Measurements from ENCODE around the gene SLC41A3. TPM values are rescaled to one million over a fixed set of nuclear protein-coding genes. Genes with fewer than 3 reads are reported as not detected.

The SLC41A3 gene
- total RNA-seq = 104 TPM

DNA sequence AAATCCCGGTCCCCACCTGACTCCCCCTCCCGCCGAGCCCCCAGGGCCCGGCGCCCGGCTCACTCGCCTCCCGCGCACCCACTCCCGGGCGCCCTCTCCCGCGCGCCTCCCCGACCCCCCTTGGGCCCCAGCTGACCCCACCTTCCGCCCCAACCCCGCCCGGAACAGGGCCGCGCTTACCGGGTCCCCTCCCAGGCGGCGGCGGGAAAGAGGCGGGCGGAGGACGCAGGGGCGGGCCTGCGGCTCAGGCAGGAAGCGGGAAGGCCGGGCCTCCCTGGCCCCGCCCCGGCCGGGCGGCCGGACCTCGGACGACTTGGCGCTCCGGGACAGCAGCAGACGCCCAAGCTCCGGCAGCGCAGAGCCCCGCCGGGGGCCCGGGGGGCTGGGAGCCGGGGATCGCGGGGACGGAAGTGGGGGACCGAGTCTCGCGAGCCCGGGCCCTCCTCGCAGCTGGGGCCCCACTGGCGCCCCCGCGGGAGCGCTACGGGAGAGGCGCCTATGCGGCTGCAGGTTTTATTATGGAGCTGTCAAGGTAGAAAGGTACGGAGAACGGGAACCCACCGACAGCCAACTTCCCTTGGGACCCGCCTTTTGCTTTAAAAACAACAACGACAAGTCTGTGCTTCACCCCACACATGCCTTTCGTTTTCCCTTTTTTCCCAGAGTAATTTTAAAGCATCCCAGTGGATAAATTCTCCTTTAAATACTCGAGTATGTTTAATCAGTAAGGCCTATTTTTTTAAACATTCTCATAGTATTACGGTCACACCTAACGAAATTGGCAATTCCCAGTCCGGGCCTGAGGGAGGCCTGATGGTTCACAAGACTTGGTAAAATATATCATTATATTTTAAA lies at the start of gene SLC41A3:
Gene SLC41A3, minus strand, starts transcription at position 212 of the 855 bp plus-strand sequence. CDS start 15,905 bp downstream, outside the sequence.
- DNase-seq (ENCODE audit: low read depth in 2 of 3, low spot score in 2 of 3) = peak; percentile 52 to 85 (median 83)

DNA sequence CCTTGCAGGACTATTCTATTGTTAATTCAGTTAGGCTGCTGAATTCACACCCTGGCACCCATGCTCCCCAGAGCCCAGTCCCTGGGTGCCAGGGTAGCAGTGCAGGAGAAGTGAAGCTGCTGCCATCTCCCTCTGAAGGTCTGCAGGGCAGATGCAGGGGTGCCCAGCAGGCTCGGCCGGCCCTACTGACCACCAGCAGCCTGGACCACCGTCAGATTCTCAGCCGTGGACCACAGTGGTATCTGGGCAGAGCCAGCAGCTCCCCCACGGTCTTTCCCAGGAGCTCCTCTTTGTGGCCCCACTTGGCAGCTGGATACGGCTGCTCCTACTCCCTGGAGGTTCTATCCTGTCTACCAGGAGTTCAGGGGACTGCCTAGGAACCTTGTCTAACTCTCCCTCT lies 49.7 kb upstream of the SLC41A3 start:
- DNase-seq (ENCODE audit: low read depth in 2 of 3, low spot score in 2 of 3) = no peak

DNA sequence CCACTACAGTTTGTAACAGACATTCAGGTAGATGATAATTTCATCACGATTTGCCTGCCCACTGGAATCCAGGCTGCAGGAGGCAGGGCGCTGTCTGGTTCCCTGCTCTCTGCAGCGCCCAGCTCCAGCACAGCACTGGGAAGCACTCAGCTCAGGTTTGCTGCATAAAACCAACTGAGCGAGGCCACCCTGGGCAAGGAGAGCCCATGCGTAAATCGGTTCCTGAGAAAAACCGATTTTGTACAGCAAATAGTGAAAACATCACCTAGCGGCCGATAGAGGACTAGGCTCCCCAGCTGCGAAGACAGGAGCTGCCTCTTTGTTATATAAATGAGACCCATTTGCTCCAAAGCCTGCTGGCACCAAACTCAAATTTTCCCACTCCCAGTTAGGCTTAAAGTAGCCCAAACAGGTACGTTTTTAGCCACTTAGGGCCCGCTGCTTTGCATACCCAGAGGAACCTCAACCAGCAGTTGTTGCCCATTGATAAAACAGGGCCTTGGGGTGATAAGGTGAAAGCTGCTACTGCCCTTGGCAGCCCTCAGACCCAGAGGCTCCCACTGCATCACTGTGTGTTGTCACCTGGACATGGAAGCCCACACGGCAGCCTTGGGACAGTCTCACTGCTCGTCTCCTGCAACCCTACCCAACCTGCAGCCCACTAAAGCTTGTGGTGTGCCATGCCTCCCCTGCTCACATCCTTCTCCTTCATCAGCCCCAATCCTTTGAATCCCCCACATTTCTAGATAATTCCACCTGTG lies 49.0 kb upstream of the SLC41A3 start:
- DNase-seq (ENCODE audit: low read depth in 2 of 3, low spot score in 2 of 3) = no peak

DNA sequence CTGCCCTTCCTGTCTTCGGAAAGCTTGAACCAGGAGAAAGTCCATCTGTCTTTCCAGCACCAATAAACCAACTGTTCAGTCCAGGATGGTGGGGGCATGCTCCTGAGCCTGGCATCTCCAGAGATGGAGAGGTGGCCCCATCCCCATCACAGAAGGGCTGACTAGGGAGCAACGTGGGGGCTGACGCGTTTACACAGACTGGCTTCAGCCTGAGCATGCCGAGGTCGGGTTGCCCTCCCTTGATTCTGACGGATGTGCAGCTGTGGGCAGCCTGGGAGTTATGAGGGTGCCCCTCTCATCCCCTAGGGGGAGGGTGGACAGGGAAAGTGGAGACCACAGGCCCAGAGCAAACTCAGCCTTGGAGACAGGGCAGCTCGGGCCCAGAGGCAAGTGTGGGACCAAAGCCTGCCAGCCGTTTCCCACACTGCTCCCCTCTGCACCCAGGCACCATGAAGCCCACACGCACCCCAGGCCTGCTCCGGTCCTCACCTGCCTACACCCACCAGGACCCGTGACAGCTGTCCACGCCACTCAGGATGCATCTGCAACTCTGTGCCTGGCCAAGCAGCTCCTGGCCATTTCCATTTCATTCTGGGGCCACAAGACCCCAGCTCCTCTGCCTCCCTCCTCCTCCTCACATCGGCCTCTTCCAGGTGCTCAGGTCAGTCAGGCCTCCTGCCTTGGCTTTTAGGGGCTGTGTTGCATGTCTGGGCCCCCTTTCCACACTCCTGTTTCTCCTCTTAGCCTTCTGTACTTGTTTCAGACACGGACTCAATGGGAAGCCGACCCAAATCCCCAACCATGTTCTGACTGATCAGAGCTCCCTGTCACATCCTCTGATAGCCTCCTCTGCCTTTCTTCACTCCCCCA lies 48.2 kb upstream of the SLC41A3 start:
- no peak for DNase-seq (ENCODE audit: low read depth in 2 of 3, low spot score in 2 of 3)

DNA sequence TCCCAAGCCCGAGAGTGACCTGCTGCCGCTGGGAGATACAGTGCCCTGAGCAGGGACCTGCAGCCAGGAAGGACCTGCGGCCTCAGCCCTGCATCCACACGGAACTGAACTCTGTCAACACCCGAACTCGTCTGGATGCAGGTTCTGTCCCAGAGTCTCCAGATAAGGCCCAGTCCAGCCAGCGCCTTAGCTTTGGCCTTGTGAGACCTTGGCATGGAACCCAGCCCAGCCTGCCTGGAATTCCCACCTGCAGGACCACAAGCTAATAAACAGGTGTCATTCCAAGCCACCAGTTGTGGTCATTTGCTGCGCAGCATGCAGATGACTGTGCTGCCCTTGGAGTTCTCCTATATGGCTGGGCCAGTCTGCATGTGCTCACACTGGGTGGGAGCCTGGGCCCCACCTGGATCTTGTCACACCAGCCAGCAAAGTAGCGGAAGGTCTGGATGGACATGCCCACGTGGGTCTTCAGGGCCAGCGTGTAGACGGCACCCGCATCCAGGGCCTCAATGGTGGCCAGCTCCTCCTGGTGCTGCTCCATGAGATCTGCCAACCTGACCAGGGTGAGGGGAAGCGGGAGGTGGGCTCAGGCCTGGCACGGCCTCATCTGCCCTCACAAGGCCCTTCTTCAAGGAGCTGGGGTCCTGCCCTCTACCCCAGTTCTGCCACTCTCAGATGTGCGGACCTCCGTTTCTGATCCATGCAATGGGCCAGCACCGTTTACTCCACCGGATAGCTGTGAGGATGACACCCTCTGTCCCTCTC lies 47.2 kb upstream of the SLC41A3 start:
- no peak for DNase-seq (ENCODE audit: low read depth in 2 of 3, low spot score in 2 of 3)

DNA sequence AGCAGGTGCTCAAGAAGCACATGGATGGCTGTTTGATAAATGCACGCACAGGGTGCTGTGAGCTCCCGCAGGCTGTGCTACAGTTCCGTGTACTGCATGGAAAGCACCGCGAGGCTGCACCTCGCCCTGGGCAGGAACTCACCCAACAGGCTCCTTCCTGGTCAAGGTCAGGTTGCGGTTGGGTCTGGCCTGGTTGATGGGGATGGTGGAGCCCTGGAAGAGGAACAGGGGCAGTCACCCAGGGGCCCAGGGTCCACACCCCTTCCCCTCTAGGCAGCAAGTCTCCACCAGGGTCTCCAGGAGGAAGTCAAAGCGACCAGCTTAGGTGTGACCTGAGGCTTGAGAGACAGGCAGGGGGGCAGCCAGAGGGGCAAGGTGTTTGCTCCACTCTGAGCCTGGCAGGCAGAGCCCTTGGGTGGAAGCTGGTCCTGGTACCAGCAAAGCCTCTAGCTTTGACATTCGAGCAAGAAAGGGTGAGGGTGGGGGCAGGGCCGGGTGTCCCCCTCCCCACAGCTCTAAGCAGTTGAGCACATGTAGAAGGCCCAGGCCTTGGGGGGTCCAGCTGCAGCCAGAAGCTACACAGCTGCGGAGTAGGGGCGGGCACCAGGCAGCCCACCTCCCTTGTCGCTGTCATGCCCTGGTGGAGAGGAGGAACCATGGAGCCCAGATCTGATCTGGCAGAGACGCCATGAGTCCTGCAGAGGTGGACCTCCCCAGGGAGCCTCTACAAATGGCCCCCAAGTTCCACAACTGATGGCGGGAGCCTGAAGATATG lies 46.3 kb upstream of the SLC41A3 start:
- no peak for DNase-seq (ENCODE audit: low read depth in 2 of 3, low spot score in 2 of 3)

DNA sequence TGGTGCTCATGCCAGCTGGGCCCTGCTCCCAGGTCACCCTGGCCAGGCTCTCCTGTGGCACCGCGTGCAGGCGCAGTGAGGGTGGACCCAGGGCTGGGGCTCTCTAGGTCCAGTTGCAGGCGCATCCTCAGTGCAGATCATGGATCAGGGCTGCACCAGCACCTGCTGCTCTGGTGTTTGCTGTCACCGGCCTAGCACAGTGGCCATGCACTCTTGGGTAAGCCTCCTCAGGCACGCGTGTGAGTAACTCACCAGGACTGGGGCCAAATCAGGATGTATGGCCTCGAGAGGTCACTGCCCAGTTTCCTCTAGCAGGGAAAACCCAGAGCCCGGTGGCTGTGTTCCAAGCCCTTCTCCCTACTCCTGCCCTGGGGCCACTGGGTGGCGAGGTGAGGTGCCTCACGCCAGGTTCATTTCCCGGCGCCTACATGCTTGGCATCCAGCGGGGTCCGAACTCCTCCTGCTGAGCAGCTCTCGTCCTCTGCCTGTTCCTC lies 45.5 kb upstream of the SLC41A3 start:
- no peak for DNase-seq (ENCODE audit: low read depth in 2 of 3, low spot score in 2 of 3)

DNA sequence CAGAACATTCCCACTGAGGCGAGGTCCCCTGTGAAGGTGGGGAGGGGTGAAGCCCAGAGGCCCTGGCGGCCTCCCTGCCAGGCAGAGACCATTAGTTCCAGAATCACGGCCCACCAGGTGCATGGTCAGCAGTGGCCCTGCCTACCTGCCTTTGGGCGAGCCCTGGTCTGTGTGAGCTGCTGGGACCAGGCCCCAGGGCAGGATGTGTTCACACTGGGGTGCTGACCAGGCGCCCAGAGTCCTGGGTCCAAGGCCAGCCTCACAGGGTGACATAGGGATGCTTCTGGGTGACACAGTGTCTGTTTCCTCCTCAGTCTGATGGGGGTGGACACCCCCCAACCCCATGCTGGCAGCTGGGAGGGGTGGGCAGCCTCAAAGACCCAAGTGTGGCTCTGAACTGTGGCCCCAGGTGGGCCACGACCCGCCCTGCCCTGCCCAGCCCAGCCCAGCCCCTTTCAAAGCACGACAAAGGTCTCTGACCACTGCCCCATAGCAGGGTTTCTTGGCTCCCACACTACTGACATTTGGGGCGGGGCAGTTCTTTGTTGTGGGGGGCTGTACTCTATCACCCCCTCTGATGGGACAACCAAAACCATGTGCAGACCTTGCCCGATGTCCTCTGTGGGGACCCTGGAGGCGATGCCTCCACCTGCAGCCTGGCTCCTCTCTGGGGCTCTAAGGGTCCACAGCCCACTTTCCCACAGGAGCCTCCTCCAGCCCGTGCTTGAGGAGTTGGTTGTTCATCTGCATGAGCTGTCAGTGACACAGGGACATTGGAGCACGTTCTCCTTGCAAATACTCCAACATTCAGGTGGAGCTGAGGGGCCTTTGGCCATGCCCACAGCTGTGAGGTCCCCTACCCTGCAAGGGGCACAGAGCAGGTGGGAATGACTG lies 44.8 kb upstream of the SLC41A3 start:
- DNase-seq (ENCODE audit: low read depth in 2 of 3, low spot score in 2 of 3) = no peak

DNA sequence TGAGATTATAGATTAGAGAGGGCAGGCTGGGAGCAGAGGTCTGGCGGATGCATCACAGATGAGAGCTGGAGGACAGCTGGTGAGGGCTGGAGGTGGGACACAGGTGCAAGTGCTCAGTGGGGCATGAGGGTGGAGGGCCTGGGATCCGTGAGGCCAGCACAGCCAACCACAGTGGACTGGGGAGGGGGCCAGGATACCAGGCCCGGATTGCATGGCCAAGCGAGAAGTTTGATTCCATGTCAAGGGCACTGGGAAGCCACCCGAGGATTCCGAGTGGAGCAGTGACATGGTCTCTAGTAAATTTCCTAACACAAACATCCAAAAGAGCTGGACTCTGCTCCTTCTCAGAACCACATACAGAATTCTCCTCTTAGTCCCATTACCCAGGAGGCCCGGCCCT lies 44.0 kb upstream of the SLC41A3 start:
- no peak for DNase-seq (ENCODE audit: low read depth in 2 of 3, low spot score in 2 of 3)

DNA sequence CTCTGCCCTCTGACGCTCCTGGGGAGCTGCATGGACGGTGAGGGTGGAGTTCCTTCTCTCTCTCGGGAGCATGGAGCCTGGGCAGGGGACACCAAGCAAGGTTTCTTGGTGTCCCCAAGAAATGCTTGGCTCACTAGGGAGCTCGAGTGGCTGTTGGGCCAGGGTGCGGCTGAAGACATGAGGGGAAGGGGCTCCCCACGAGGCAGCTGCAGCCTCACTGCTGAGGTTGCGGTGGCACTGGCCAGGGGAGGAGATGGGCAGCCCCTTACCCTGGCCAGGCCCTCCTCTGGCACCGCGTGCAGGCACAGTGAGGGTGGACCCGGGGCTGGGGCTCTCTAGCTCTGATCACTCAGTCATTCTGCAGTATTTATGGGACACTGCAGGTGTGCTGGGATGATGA lies 43.5 kb upstream of the SLC41A3 start:
- DNase-seq (ENCODE audit: low read depth in 2 of 3, low spot score in 2 of 3) = no peak

DNA sequence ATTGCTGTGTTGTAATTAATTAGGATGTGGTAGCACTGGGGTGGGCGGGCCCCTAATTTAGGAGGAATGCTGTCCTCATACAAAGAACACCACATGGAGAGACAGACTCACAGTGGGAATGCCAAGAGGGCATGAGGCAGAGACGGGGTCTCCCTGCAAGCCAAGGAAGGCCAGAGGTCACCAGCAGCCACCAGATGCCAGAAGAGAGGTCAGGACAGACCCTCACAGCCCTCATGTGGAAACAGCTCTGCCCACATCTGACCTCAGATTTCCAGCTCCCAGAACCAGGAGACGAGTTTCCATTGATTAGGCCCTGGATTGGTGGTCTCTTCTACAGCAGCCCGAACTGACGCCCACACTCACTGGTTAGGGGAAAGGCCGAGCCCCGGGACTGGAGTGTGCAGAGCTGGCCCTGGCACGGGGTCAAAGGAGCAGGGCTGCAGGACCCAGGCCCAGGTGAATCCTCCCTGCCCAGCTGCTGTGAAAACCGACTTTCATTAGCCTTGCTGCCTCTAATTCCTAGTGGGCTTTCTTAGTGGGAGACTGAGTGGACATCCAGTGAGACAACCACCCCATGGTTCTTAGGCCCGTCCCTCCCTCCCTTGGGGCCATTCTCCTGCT lies 43.0 kb upstream of the SLC41A3 start:
- DNase-seq (ENCODE audit: low read depth in 2 of 3, low spot score in 2 of 3) = no peak

DNA sequence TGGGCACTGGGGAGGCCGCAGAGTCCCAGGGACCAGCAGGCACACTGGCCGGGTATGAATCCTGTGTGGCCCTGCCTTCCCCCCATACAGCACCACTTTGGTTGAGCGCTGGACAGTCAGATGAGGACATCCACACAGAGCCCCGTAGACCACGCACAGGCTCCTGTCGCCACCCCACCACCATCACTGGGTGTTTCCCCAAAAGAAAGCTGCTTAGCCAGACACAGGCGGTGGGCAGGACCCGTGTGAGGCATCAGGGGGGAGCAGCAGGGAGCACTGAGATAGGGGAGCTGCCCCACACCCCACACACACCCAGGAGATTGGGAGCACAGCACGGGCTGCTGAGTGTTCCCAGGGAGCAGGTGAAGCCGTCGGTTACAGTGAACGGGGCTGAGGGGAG lies 42.4 kb upstream of the SLC41A3 start:
- DNase-seq (ENCODE audit: low read depth in 2 of 3, low spot score in 2 of 3) = no peak

DNA sequence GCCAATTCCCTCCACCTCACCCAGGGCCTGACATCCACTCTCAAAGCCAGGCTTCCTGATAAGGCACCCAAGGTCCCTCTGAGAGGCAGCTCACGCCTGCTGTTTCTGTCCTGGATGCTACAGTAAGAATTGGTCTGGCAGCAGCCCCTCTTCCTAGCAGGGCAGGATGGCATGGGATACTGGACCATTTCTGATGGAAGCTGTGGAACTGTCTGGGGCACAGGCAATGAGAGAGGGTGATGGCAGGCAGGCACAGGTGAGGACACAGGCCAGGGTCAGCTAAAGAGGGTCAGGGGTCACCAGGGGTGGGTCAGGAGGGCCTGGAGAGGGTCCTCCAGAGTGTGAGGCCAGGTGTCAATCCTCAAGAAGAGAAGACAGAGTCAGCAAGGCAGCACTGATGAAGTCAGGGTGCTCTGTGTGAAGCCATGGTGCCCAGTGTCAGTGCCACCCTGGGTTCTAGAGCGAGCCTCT lies 41.9 kb upstream of the SLC41A3 start:
- DNase-seq (ENCODE audit: low read depth in 2 of 3, low spot score in 2 of 3) = no peak

DNA sequence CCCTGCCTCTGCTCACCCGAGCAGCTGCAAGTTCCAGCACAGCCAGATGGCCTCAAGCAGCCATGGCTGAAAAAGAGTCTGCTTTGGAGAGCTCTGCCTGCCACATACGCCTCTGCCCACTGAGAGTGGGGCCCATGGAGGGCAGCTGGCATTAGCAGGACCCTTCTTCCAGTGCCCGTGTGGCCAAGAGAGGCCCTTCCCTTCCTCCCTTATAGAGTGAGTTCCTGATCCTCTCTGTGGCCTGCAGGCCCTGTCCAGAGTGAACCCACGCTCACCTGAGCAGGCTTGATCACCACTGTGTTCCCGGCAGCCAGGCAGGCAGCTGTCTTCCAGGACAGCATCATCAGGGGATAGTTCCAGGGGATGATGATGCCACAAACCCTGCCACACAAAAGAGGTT lies 41.4 kb upstream of the SLC41A3 start:
- no peak for DNase-seq (ENCODE audit: low read depth in 2 of 3, low spot score in 2 of 3)

DNA sequence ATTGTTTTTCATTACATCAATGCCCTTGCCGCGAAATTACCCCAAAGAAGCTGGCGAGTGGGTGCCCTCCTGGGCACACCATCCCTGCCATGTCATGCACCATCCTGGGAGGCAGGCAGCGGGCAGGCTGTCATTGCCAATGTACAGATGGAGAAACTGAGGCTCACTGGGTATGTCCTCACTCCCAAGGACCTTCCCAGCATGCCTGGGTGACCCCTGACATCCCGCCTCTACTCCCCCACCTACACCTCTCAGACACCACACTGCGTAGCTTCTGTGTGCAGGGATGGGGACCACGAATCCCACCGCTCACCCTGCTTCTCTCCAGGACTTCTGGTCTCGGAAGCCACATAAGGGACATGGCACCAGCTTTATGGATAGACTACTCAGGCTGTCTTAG lies 41.0 kb upstream of the SLC41A3 start:
- DNase-seq (ENCODE audit: low read depth in 2 of 3, low spot score in 2 of 3) = no peak

DNA sequence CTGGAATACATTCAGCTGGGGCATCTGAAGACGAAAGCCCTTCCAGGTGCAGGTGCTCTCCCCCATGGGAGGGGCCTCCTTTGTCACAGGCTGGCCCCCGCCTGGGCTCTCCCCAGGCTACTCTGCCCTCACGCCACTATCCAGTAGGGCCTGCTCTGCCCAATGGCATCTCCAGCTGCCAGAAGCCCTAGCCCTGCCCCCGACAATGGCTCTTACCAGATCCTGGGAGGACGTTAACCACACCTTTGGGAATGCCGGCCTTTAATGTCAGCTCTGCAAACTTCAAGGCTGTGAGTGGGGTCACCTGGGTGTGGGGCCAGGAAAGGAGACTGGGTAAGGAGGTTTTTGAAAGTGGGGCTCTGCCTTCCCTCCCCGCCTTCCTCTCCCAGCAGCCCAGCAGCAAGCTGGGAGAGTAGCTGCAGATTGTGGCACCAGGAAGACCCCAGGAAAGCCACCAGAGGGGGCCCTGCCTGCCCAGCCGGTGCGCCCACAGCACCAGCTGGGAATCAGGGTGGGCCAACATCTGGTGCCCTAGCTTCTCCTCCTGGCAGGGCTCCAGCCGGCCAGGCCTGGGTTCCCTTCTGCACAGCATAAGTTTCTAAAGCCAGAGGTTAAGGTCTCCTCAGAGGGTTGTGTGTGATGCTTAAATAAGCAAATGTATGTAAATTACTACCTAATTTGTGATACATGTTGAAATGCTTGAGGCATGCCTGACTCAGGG lies 40.4 kb upstream of the SLC41A3 start:
- no peak for DNase-seq (ENCODE audit: low read depth in 2 of 3, low spot score in 2 of 3)

DNA sequence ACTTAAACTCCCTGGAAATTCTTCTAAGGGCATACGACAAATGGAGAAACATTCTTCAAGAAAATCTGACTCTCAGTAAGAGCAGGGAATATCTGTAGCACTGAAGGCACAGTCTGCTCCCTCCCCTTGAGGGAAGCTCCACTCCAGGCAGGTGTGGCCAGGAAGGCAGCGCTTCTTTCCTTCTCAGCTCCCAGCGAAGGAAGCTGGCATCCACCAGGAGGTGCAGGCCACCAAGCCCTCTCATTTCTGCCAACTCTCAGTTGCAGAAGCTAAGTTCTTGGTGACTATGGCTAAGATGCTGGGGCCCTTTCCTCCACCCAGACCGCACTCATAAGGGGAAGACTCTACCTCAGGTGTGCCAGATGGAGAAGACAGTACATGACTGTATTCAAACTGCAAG lies 37.7 kb upstream of the SLC41A3 start:
- DNase-seq (ENCODE audit: low read depth in 2 of 3, low spot score in 2 of 3) = no peak
